Measurements from ENCODE around the gene HHATL. TPM values are rescaled to one million over a fixed set of nuclear protein-coding genes. Genes with fewer than 3 reads are reported as not detected.

Gene HHATL
- total and polyA plus RNA-seq, 4 donors, result 1.4 to 1.5 TPM; not detected in 2

GRCh38 chr3:42736081-42736480 lies 33.5 kb upstream of the HHATL start:
- H3K9me3 ChIP-seq (ENCODE audit: control insufficient read depth, low read length), result no peaks in the 10 kb centered on the region
- no peaks in the 10 kb centered on the region for H3K36me3 ChIP-seq (ENCODE audit: control insufficient read depth in 1 of 2, insufficient read depth in 2 of 2, low read length in 1 of 2)
- intact Hi-C loops (cut with DNase I), result no loop called here
- no peaks in the 10 kb centered on the region for H3K27me3 ChIP-seq (ENCODE audit: control insufficient read depth in 1 of 2, insufficient read depth in 2 of 2, low read length in 1 of 2)
- H3K27ac ChIP-seq (ENCODE audit: low read depth in 1 of 2, low read length in 2 of 2), result no peak overlapping the region
- ATAC-seq (ENCODE audit: low FRiP score) (no peak), DNase-seq (no peak)
- no peaks in the 10 kb centered on the region for H3K4me1 ChIP-seq (ENCODE audit: control insufficient read depth in 1 of 2, insufficient read depth in 2 of 2, low read length in 2 of 2)
- no peak overlapping the region for H3K4me3 ChIP-seq (ENCODE audit: low read length in 2 of 2)
- WGBS, 2 donors, result 70 to 92% methylated on average over 1 of the region's 1 CpG

GRCh38 chr3:42735615-42736014 lies 33.0 kb upstream of the HHATL start:
- H3K27ac ChIP-seq (ENCODE audit: low read depth in 1 of 2, low read length in 2 of 2), result no peak overlapping the region
- H3K4me1 ChIP-seq (ENCODE audit: control insufficient read depth in 1 of 2, insufficient read depth in 2 of 2, low read length in 2 of 2), result no peaks in the 10 kb centered on the region
- H3K27me3 ChIP-seq (ENCODE audit: control insufficient read depth in 1 of 2, insufficient read depth in 2 of 2, low read length in 1 of 2), result no peaks in the 10 kb centered on the region
- intact Hi-C loops (cut with DNase I), result no loop called here
- no peak overlapping the region for H3K4me3 ChIP-seq (ENCODE audit: low read length in 2 of 2)
- H3K9me3 ChIP-seq (ENCODE audit: control insufficient read depth, low read length), result no peaks in the 10 kb centered on the region
- no peak for ATAC-seq (ENCODE audit: low FRiP score)
- H3K36me3 ChIP-seq (ENCODE audit: control insufficient read depth in 1 of 2, insufficient read depth in 2 of 2, low read length in 1 of 2), result no peaks in the 10 kb centered on the region
- WGBS, 2 donors, result 97 to 99% methylated on average over 12 of the region's 12 CpGs
- DNase-seq, result no peak

- H3K27ac ChIP-seq (ENCODE audit: low read depth in 1 of 2, low read length in 2 of 2), result no peak overlapping the region
- intact Hi-C loops (cut with DNase I), result no loop called here
- DNase-seq (no peak), ATAC-seq (ENCODE audit: low FRiP score) (no peak)
- no peaks in the 10 kb centered on the region for H3K9me3 ChIP-seq (ENCODE audit: control insufficient read depth, low read length)
- H3K4me1 ChIP-seq (ENCODE audit: control insufficient read depth in 1 of 2, insufficient read depth in 2 of 2, low read length in 2 of 2), result no peaks in the 10 kb centered on the region
- no peak overlapping the region for H3K4me3 ChIP-seq (ENCODE audit: low read length in 2 of 2)
- WGBS, 2 donors, result 89 to 90% methylated on average over 8 of the region's 8 CpGs
- no peaks in the 10 kb centered on the region for H3K36me3 ChIP-seq (ENCODE audit: control insufficient read depth in 1 of 2, insufficient read depth in 2 of 2, low read length in 1 of 2)
- H3K27me3 ChIP-seq (ENCODE audit: control insufficient read depth in 1 of 2, insufficient read depth in 2 of 2, low read length in 1 of 2), result no peaks in the 10 kb centered on the region
Observed at GRCh38 chr3:42735019-42735418, 32.4 kb upstream of the HHATL start.

- DNase-seq, result no peak
- WGBS, 2 donors, result 78 to 84% methylated on average over 6 of the region's 6 CpGs
Observed at GRCh38 chr3:42734263-42734860, 31.8 kb upstream of the HHATL start.

GRCh38 chr3:42733501-42734262 lies 31.1 kb upstream of the HHATL start:
- DNase-seq, result no peak

More at GRCh38 chr3:42734263-42734860, 31.8 kb upstream of the HHATL start:
- H3K9me3 ChIP-seq (ENCODE audit: control insufficient read depth, low read length), result no peaks in the 10 kb centered on the region
- H3K36me3 ChIP-seq (ENCODE audit: control insufficient read depth in 1 of 2, insufficient read depth in 2 of 2, low read length in 1 of 2), result no peaks in the 10 kb centered on the region
- no peak overlapping the region for H3K27ac ChIP-seq (ENCODE audit: low read depth in 1 of 2, low read length in 2 of 2)
- no peaks in the 10 kb centered on the region for H3K27me3 ChIP-seq (ENCODE audit: control insufficient read depth in 1 of 2, insufficient read depth in 2 of 2, low read length in 1 of 2)
- intact Hi-C loops (cut with DNase I), result no loop called here
- H3K4me1 ChIP-seq (ENCODE audit: control insufficient read depth in 1 of 2, insufficient read depth in 2 of 2, low read length in 2 of 2), result no peaks in the 10 kb centered on the region
- H3K4me3 ChIP-seq (ENCODE audit: low read length in 2 of 2), result no peak overlapping the region
- ATAC-seq (ENCODE audit: low FRiP score), result no peak

GRCh38 chr3:42732829-42733459 lies 30.3 kb upstream of the HHATL start:
- WGBS, 2 donors, result 81 to 89% methylated on average over 9 of the region's 9 CpGs
- H3K4me1 ChIP-seq (ENCODE audit: control insufficient read depth in 1 of 2, insufficient read depth in 2 of 2, low read length in 2 of 2), result no peaks in the 10 kb centered on the region
- intact Hi-C loops (cut with DNase I), result no loop called here
- ATAC-seq (ENCODE audit: low FRiP score) (no peak), DNase-seq (no peak)
- H3K9me3 ChIP-seq (ENCODE audit: control insufficient read depth, low read length), result no peaks in the 10 kb centered on the region
- no peak overlapping the region for H3K4me3 ChIP-seq (ENCODE audit: low read length in 2 of 2)
- no peaks in the 10 kb centered on the region for H3K36me3 ChIP-seq (ENCODE audit: control insufficient read depth in 1 of 2, insufficient read depth in 2 of 2, low read length in 1 of 2)
- H3K27me3 ChIP-seq (ENCODE audit: control insufficient read depth in 1 of 2, insufficient read depth in 2 of 2, low read length in 1 of 2), result no peaks in the 10 kb centered on the region
- H3K27ac ChIP-seq (ENCODE audit: low read depth in 1 of 2, low read length in 2 of 2), result no peak overlapping the region

More at GRCh38 chr3:42733501-42734262, 31.1 kb upstream of the HHATL start:
- intact Hi-C loops (cut with DNase I), result no loop called here
- Histone ChIP-seq H3K36me3 (ENCODE audit: control insufficient read depth in 1 of 2, insufficient read depth in 2 of 2, low read length in 1 of 2) (no peaks in the 10 kb centered on the region), H3K9me3 (ENCODE audit: control insufficient read depth, low read length) (no peaks in the 10 kb centered on the region), H3K27me3 (ENCODE audit: control insufficient read depth in 1 of 2, insufficient read depth in 2 of 2, low read length in 1 of 2) (no peaks in the 10 kb centered on the region), H3K4me1 (ENCODE audit: control insufficient read depth in 1 of 2, insufficient read depth in 2 of 2, low read length in 2 of 2) (no peaks in the 10 kb centered on the region), H3K27ac (ENCODE audit: low read depth in 1 of 2, low read length in 2 of 2) (no peak overlapping the region), H3K4me3 (ENCODE audit: low read length in 2 of 2) (no peak overlapping the region)
- 90 to 91% methylated on average over 13 of the region's 13 CpGs for WGBS, 2 donors
- no peak for ATAC-seq (ENCODE audit: low FRiP score)

- H3K36me3 ChIP-seq (ENCODE audit: control insufficient read depth in 1 of 2, insufficient read depth in 2 of 2, low read length in 1 of 2), result no peaks in the 10 kb centered on the region
- 76 to 94% methylated on average over 4 of the region's 4 CpGs for WGBS, 2 donors
- no peaks in the 10 kb centered on the region for H3K27me3 ChIP-seq (ENCODE audit: control insufficient read depth in 1 of 2, insufficient read depth in 2 of 2, low read length in 1 of 2)
- no peak overlapping the region for H3K27ac ChIP-seq (ENCODE audit: low read depth in 1 of 2, low read length in 2 of 2)
- ATAC-seq (ENCODE audit: low FRiP score) (no peak), DNase-seq (no peak)
- intact Hi-C loops (cut with DNase I), result no loop called here
- H3K9me3 ChIP-seq (ENCODE audit: control insufficient read depth, low read length), result no peaks in the 10 kb centered on the region
- H3K4me3 ChIP-seq (ENCODE audit: low read length in 2 of 2), result no peak overlapping the region
- no peaks in the 10 kb centered on the region for H3K4me1 ChIP-seq (ENCODE audit: control insufficient read depth in 1 of 2, insufficient read depth in 2 of 2, low read length in 2 of 2)
Observed at GRCh38 chr3:42732196-42732828, 29.7 kb upstream of the HHATL start.

GRCh38 chr3:42731476-42732195 lies 29.0 kb upstream of the HHATL start:
- Histone ChIP-seq H3K9me3 (ENCODE audit: control insufficient read depth, low read length) (no peaks in the 10 kb centered on the region), H3K4me3 (ENCODE audit: low read length in 2 of 2) (no peak overlapping the region), H3K4me1 (ENCODE audit: control insufficient read depth in 1 of 2, insufficient read depth in 2 of 2, low read length in 2 of 2) (no peaks in the 10 kb centered on the region), H3K36me3 (ENCODE audit: control insufficient read depth in 1 of 2, insufficient read depth in 2 of 2, low read length in 1 of 2) (no peaks in the 10 kb centered on the region), H3K27me3 (ENCODE audit: control insufficient read depth in 1 of 2, insufficient read depth in 2 of 2, low read length in 1 of 2) (no peaks in the 10 kb centered on the region), H3K27ac (ENCODE audit: low read depth in 1 of 2, low read length in 2 of 2) (no peak overlapping the region)
- DNase-seq (no peak), ATAC-seq (ENCODE audit: low FRiP score) (no peak)
- WGBS, 2 donors, result 95 to 96% methylated on average over 6 of the region's 6 CpGs
- intact Hi-C loops (cut with DNase I), result no loop called here

Data from aorta (tissue), 5 donors.